Activated CD4-positive, alpha-beta T cell treated with anti-CD3 and anti-CD28 coated beads, Interleukin-2, amount 50 U/mL, for 16 hours (primary cell): ENCODE data around the gene SNORC.

Experiments used
- DNase-seq: peaks from one replicate; pipeline ENCODE4 v3.0.0-alpha.2; 2020

Gene SNORC

GRCh38 chr2:232927793-232928550 is 57.9 kb downstream of the SNORC start:
- DNase-seq: no peak
